ENCODE data around the gene UBA5.

The UBA5 gene

DNA sequence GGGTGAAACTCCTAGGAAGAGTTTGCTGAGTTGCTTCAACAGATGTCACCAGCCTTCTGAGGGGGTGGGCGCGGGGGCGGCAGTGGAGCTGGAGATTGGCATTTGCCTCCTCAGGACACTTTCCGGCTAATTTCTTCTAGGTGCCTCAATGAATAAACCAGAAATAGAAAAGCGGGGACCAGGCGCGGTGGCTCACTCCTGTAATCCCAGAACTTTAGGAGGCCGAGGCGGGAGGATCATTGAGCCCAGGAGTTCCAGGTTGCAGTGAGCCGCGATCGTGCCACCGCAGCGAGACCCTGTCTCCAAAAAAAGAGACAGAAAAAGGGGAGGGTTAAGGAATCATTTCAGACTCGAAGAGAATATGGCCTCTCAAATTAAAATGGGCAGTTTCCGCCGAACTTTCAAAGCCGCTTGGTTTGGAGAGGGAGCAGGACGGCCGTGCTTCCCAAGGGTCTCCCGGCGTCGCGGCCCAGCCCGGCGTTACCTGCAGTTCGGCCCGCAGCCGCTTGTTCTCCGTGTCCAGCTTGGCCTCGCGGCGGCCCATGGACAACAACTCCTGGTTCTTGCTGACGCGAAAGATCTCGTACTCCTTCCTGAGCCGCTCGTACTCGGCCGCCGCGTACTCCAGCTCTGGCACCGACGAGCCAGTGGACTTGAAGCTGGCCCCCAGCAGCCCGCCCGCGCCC is 61.5 kb downstream of the UBA5 start:
- TF ChIP-seq, protein P1, sequence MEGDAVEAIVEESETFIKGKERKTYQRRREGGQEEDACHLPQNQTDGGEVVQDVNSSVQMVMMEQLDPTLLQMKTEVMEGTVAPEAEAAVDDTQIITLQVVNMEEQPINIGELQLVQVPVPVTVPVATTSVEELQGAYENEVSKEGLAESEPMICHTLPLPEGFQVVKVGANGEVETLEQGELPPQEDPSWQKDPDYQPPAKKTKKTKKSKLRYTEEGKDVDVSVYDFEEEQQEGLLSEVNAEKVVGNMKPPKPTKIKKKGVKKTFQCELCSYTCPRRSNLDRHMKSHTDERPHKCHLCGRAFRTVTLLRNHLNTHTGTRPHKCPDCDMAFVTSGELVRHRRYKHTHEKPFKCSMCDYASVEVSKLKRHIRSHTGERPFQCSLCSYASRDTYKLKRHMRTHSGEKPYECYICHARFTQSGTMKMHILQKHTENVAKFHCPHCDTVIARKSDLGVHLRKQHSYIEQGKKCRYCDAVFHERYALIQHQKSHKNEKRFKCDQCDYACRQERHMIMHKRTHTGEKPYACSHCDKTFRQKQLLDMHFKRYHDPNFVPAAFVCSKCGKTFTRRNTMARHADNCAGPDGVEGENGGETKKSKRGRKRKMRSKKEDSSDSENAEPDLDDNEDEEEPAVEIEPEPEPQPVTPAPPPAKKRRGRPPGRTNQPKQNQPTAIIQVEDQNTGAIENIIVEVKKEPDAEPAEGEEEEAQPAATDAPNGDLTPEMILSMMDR (IDR thresholded peaks at IDR 0.05; ENCODE audit: insufficient read depth, low read depth, low read length, missing control alignments), result no peak
- peak; percentile 62 for DNase-seq (ENCODE audit: low read depth)
- H3K4me3 ChIP-seq (ENCODE audit: low read depth, low read length), result peak overlapping the region; percentile 78

DNA sequence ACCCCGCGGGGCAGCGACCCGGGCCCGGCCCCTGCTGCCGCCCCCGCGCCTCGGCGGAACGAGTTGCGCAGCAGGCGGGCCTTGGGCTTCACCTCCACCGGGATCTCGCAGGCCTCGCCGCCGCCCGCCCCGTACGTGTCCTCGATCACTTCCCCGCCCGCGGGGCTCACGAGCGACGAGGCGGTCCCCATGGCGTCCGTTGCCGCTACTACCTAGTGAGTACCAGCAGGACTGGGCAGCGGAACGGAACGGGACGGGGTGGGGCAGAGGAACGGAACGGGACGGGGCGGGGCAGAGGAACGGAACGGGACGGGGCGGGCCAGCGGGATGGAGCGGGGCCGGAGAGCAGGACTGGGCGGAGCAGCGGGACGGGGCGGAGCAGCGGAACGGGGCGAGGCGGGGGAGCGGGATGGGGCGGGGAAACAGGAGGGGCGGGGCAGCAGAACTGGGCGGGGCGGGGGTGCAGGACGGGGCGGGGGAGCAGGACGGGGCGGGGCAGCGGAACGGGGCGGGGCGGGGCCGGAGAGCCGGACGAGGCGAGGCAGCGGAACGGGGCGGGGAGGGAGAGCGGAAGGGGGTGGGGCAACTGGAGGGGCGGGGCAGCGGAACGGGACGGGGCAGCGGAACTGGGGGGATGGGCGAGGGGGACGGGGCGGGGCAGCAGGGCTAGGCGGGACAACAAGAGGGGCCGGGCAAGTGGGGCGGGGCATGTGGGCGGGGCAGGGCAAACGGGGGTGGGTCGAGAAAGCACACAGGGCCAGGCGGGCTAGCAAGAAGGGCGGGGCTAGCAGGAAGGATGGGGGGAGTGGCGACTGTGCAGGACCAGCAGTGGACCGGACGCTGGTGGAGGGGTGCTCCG is 62.3 kb downstream of the UBA5 start, which contains the start of gene NPHP3:
TSS of gene NPHP3 (minus strand) at position 245 of the 859 bp plus-strand sequence. CDS start at position 191, 54 bp downstream.
- H3K4me3 ChIP-seq (ENCODE audit: low read depth, low read length), result peak within 1 kb of the TSS; percentile 83
- TF ChIP-seq, protein P1 (IDR thresholded peaks at IDR 0.05; ENCODE audit: insufficient read depth, low read depth, low read length, missing control alignments), result peak; percentile 1
- peak; percentile 99 for DNase-seq (ENCODE audit: low read depth)

DNA sequence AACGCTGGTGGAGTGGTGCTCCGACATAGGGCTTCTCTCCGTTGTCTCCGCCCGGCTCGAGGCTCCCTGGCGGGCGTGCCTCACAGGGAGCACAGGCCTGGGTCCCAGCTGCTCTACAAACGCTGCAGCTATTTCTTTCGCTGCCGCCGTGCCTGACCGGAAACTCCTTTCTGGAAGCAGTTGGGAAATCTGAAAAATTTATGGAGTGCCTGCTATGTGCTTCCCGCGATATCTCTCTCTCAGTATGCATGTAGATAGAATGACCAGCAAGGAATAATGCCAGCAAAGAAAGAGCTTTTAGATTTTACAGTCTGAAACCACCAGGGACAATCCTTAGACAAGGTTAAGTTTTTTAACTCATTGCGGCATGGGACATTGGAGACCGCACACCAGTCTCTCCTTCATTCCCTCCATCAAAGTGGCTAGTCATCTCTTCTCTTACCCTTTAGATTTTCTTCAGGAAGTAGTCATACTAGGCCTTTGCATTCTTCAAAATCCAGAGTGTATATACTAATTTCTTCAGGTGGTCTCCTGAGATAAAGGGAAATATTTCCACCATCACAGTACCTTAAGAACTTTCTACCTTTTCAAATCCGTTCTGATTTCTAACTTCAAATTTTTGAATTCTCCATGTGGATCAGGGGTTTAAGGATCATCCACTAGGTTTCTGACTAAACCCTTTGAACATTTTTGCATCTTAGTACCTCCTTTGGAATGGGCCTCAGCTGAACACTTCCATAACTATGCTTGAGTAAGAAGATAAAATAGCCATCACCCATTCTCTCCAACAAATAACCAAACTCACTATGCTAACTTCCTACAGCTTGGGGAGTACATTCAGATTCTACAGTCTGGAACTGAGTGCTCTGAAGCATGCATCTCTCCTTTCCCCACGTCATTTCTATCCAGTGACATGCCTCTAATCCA is 63.2 kb downstream of the UBA5 start:
- DNase-seq (ENCODE audit: low read depth), result peak; percentile 5
- H3K4me3 ChIP-seq (ENCODE audit: low read depth, low read length), result peak overlapping the region; percentile 83
- TF ChIP-seq, protein P1 (IDR thresholded peaks at IDR 0.05; ENCODE audit: insufficient read depth, low read depth, low read length, missing control alignments), result no peak

DNA sequence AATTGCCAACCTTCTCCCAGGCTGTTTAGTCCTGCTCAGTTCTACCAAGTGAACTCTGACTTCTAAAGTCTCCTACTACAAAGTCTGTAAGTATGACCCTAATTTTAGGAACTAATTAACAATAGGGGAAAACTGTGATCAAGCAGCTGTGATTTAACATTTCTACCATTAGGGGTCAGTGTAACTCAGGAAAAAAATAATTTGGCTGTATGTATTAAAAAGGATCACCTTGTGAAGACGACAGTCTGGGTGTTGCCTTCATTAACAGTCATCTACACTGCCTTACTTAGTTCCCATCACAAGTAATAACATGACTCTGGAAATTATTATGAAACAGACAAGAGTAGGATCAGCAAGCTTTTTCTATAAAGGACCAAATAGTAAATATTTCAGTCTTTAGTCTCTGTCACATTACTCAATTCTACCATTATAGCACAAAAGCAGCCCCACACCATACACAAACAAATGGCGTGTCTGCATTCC is 66.3 kb downstream of the UBA5 start:
- H3K4me3 ChIP-seq (ENCODE audit: low read depth, low read length), result no peak overlapping the region
- TF ChIP-seq, protein P1 (IDR thresholded peaks at IDR 0.05; ENCODE audit: insufficient read depth, low read depth, low read length, missing control alignments), result peak; percentile 57

More for the DNA sequence above, 66.3 kb downstream of the UBA5 start:
- DNase-seq (ENCODE audit: low read depth), result peak; percentile 50

All from GM12865 (cell line).